Measurements from ENCODE around the gene JMJD8.

Gene JMJD8

DNA sequence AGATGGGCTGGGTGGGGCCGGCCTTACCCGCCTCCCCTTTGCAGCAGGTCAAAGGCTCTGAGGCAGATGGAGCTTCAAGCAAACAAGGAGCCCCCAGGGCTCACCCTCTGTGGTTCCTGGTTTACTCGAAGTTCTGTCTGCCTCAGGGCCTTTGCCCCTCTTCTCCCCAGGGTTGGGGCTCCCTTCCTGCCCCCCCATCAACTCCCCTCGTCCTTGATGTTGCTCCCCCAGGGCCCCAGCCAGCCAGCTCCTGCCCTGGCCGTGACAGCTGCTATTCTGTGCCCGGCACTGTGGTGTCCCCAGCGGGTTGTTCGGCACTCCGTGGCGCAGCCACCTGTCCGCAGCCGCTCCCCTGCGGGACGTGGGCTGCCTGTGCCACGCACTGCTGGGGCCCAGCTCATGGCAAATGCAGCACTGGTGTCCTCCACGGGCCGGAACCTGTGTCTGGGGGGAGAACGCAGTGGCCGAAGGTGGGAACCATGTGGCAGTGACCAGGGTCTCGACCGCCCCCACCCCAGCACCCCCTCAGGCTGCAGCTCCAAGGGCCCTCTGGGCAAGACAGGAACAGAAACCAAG is 26.5 kb upstream of the JMJD8 start:
- DNase-seq (ENCODE audit: extremely low spot score, insufficient read length, low read depth) (no peak), FAIRE-seq (no peak)

DNA sequence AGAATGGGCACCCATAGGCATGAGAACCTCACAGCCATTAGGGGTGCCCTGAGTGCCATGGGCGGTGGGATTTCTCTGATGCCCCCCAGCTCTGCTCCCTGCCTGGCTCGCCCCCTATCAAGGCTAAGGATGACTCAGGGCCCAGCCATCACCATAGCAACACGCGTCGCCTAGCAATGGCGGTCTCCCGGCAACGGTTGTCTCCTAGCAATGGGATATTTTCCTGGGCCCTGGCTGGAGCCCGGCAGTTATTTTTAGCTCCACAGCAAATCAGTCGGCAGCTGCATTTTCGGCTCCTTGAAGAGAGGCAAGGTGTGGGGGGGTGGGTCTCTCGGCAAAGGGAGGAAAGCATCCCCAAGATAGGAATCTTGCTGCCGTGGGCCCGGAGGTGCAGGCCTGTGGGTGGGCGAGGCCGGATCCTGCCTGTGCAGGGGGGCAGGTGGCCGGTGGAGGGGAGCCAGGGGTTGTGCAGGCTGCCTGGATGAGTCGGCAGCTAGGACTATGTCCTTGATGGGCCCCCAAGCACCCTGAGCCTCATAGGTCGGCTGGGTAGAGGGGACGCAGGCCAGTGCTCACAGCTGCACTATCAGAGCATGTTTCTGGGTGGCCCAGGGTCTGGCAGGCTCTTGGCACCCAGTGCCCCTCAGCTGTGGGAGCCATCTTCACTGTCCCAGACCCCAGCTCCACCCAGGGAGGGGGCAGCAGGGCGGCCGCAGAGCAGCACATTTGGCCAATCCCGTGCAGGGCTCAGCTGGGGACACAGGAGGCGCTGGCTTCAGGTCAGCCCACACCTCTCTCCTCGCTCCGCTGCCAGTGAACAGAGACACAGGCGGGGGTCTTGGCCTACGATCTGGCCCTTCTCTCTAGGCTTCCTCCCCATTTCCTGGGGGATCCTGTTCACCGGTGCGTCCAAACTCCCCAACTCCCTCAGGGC is 25.7 kb upstream of the JMJD8 start:
- FAIRE-seq = no peak
- DNase-seq (ENCODE audit: extremely low spot score, insufficient read length, low read depth) = no peak

DNA sequence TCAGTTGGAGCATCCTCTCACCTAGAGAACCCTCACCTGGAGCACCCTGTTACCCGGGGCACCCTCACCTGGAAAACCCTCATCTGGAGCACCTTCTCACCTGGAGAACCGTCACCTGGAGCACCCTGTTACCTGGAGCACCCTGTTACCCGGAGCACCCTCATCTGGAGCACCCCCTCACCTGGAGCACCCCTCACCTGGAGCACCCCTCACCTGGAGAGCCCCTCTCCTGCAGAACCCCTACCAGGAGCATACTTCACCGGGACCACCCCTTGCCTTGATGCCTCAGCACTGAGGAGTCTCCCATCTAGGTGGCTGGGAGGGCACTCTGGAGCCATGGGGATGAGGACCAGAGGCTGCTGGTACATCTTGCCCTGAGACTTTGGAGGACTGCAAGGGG is 24.8 kb upstream of the JMJD8 start:
- DNase-seq (ENCODE audit: extremely low spot score, insufficient read length, low read depth) (no peak), FAIRE-seq (no peak)

DNA sequence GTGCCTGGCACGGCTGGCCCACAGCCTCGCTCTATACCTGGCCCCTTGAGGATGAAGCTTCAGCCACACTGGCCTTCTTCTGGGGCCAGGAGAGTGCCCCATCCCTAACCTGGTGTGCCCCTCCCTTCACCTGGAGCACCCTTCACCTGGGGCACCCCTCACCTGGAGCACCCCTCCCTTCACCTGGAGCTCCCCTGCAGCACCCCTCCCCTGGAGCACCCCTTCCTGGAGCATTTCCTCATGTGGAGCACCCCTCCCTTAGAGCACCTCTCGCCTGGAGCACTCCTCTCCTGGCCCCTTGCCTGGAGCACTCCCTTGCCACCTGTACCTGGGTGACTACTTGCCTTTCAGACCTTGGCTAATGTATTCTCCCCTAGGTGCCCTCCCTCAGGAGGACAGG is 23.9 kb upstream of the JMJD8 start:
- no peak for DNase-seq (ENCODE audit: extremely low spot score, insufficient read length, low read depth)
- no peak for FAIRE-seq

DNA sequence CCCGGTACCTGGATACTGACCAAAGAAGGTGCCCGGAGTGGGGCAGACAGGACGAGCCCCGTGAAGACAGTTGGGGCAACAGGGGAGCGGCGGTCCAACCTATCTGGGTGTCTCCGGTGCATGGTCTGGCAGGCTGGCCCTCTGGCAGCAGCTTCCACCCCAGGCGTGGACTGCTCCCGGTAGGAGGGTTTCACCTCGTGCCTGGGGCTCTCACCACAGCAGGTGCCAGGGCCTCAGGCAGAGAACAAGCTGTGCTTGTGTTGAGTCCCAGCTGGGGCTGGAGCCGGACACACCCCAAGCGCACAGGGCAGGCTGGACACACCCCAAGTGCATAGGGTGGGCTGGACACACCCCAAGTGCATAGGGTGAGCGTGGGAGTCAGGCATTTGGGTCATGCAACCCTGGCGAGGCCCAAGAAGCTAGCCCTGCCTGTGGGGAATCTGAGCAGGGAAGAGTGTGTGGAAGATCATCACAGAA is 23.0 kb upstream of the JMJD8 start:
- DNase-seq (ENCODE audit: extremely low spot score, insufficient read length, low read depth) (no peak), FAIRE-seq (no peak)

DNA sequence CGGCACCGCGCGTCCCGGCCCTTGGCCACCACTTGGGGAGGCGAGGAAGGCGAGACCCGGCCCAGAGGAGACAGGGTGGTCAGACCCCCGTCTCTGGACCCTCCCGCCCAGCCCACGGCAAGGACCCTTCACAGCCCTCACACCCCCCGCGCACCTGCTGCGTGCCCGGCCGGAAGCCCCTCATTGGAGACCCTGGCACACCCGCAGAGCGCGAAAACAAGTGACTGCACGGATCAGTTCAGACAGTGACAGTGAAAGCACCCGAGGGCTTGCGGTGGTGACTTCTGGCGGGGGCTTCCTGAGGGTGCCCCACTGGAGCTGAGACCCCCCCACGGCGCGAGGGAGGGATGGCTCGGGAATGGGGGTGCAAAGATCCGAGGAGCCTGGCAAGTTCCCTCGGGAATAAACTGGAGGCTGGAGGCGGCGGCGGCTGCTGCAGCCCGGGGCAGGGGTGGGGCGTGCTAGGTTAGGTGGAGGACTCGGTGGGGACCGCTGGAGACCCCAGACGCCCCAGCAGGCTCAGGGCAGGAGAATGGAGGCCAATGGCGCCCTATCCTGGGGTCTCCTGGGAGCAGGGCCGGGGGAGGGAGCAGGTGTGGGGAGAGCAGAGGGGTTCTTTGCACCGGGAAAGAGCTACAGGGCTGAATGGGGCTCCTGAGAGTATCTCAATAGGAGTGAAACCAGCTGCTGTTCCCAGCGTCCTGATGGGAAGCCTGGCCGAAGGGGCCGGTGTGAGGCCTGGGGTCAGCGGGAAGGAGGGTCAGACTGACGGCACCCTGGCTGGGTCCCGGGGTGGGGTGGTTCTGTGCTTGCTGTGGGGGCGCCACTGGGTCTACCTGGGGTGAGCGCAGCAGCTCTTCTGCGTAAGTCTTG is 22.3 kb upstream of the JMJD8 start:
- no peak for DNase-seq (ENCODE audit: extremely low spot score, insufficient read length, low read depth)
- no peak for FAIRE-seq

DNA sequence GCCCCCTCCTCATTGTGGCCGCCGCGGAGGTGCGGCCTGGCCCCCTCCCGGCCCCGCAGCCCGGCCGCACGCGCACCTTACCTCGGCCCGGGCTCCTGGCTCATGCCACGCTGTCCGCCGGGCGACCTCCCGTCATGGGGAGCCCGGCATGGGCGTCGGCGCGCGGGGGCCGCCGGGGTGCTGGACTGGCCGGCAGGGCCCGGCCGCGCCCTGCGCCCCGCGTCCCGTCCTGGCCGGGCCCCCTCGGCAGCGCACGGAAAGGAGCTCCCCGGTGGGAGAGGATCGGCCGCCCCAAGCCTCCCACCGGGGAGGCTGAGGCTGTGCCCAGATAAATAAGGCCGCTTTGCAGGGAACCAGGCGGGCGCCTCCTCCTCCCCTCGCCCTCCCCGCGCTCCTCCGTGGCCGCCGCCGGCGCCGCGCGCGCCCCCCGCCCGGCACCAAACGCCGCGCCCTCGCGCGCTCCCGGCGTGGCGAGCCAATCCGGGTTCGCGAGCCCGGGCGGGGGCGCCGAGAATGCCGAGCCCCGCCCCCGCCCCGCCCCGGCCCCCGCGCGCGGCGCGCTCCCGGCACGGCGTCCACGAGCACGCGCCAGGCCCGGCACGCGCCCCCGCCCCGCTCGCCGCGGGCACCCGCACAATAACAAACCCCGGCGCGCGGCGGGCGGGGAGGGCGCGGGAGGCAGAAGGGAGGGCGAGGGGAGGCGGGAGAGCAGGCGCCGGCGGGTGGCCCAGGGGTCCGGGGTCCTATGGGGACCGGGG is 21.5 kb upstream of the JMJD8 start, which contains the start of gene FBXL16:
TSS of gene FBXL16 (minus strand) at position 371 of the 758 bp plus-strand sequence. CDS start 8,396 bp downstream, outside the sequence.
- FAIRE-seq = no peak
- DNase-seq (ENCODE audit: extremely low spot score, insufficient read length, low read depth) = no peak

DNA sequence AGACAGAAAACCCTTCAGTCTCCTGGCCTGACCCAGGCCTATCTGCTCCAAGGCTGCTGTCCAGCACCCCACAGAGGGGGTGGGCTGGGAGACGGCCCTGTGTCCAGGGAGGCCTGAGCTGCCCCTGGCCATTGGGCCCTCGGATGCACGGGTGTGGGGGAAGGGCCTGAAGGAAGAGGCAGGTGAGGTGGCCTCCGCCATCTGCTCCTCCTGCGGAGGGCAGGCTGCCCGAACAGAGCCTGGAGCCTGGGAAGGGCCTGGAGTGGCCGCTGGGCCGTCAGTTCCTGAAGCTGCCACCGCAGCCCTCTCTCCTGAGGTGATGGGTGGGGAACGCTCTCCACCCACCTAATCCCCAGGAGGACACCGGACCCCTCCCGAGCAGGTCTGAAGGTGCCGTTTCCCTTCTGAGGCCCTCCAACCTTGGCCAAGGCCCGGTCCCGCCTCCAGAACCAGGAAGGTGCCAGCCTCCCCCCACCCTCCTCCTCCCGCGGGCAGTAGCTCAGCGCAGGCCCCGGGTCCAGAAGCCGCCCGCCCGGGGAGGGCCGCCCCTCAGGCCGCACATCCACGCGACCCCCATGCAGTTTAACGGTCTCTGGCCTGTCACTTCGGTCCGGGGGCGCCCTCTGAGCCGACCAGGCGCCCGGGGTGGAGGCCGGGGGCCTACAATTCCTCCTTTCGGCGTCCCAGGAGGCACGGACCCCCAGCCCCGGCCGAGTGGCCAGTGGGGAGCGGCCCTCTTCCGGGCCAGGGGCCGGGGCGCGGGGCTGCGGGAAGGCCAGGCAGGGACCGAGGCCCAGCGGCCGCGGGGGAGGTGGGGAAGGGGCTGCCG is 20.6 kb upstream of the JMJD8 start:
- DNase-seq (ENCODE audit: extremely low spot score, insufficient read length, low read depth) (no peak), FAIRE-seq (no peak)

DNA sequence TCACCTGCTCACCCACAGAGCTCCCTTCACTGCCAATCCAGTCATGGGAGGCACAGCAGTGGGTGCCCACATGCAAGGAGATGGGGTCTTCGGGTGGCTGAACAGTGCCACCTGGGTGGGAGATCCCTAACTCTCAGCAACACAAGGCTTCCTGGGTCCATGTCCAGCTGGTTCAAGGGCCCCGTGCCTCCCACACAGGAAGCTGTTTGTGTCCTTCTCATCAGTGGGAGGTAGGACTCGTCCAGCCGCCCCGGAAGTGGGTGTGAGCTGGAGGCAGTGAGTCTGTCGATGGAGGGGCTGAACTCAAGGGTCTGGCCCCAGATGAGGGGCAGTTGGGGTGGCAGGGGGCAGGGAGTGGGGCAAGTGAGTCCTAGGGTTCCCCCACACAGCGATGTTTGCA is 19.9 kb upstream of the JMJD8 start:
- no peak for DNase-seq (ENCODE audit: extremely low spot score, insufficient read length, low read depth)
- no peak for FAIRE-seq

DNA sequence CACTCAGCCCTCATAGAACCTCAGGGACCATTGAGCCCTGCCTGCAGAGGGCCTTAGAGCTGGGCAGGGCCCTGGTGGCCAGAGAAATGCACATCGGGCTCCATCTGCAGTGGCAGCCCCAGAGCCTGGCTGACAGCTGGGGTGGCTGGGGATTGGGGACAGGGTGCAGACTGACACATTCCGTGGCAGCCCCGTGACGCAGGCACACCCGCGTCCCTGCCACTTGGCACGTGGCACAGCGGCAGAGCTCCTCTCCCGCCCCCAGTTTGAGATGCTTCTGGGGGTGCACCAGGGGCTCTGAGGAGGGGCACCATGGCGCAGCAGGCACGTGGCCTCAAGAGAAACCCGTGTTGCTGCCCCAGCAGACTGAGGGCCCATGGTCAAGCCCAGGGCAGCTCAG is 19.3 kb upstream of the JMJD8 start:
- no peak for FAIRE-seq

DNA sequence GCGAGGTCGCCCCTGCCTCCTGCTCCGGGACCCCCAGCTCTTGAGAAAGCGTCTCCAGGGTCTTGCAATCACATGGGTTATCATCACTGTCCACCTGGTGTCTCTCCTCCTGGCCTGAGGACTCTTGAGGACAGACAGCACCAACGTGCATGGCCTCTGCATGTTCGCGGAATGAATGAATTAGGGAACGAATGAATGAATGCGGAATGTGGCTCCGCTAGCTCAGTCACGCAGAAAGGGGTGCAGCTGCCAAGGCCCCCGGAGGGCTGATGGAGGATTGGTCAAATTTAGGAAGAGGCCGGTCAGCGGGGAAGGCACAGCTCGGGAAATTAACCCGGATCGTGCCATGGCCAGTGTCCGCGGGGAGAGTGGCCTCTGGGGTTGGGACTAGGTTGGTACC is 18.2 kb upstream of the JMJD8 start:
- no peak for FAIRE-seq
- DNase-seq (ENCODE audit: extremely low spot score, insufficient read length, low read depth) = no peak

More for the DNA sequence above, 19.3 kb upstream of the JMJD8 start:
- DNase-seq (ENCODE audit: extremely low spot score, insufficient read length, low read depth) = no peak

DNA sequence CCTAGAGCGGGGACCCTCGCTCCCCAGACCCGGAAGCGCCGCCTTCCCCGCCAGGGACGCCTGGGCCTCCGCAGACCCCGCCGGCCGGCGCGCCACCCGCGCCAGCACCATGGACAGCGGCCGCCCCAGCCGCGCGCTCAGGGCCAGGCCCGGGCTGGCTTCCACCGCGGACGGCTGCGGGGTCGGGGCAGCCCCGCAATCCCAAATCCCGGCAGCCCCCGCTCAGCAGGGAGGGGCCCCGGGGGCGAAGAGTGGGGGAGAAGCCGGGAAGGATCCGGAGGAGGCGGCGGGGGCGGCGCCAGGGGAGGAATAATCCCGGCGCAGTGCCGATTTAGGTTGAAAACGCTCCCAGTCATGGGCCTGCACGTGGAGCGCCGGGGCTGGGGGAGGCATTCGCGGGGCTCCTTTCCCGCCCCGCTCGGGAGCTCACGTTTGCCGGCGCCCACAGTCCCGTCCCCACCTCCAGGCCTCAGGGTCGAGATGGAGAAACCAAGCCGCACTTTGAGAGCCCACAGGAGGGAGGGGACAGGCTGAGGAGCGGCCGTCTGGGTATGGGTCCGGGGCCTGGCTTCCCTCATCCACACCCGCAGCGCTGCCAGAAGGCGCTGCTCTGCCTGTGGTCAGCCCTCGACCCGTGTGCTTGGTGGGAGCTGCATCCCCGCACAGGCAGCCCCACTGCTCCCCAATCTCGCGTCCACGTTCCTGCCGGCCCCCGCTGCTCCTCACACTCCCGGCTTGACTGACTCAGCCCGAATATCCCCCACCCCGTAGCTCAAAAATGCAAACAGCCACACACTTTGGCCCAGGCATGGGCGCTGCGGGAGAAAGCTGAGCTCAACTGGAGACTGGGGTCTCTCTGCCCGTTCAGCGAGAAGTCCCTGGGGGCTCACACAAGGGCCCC is 16.8 kb upstream of the JMJD8 start:
- no peak for DNase-seq (ENCODE audit: extremely low spot score, insufficient read length, low read depth)
- no peak for FAIRE-seq

DNA sequence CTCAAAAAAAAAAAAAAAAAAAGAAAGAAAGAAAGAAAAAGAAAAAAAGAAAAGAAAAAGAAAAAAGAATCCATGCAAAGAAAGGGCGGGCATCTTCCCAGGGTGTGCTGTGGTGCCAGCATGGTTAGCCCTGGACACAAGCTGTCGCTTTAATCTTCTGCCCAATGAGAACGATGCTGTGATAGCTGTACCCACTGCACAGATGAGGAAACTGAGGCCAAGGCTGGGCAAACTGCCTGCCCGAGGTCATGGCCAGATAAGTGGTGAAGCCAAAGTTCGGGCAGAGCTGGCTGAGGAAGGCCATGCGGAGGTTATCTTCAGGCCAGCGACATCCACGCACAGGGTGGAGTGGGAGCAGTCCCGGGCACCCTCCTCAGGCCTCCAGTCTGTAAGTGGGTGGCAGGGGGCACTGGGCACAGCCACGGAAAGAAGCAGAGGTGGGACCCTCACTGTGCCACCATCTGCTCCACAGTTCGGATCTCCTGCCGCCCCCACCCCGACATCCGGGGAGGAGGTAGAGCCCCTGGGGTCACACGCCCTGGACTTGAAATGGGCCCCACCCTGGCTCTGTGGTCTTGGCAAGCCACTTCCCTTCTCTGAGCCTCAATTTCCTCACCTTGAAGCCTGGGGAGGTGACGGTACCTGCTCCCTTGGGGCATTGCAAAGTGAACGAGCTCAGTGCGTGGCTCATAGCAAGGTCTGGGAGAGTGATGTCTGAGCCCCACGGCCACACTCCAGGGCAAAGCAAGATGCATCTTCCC is 15.0 kb upstream of the JMJD8 start:
- FAIRE-seq = no peak
- no peak for DNase-seq (ENCODE audit: extremely low spot score, insufficient read length, low read depth)

DNA sequence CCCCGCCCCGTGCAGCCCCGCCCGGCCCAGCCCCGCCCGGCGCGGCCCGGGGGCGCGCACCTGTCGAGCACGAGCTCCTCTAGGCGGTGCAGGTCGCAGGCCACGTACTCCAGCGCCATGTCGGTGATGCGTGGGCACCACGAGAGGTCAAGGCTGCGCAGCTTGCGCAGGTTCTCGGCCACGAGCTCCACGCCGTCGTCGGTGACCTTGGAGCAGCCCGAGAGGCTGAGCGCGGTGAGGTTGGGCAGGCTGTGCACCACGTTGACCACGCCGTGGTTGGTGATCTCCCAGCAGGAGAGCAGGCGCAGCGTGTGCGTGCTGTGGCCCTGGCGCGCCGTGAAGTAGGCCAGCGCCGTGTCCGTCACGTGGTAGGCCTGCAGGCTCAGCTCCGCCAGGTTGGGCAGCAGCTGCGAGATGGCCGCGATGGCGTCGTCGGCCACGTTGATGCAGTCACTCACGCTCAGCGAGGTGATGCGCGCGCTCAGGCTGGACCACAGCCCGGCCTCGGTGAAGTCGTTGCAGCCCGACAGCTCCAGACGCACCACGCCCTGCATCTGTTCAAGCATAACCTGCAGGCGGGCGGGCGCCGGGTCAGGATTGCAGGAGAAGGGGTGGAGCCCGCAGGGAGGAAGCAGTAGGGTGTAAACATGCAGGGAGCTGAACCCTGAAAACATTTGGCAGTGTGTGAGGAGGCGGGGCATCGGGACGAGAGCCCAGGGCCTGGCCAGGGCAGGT is 11.4 kb upstream of the JMJD8 start:
- FAIRE-seq (no peak), DNase-seq (ENCODE audit: extremely low spot score, insufficient read length, low read depth) (no peak)

DNA sequence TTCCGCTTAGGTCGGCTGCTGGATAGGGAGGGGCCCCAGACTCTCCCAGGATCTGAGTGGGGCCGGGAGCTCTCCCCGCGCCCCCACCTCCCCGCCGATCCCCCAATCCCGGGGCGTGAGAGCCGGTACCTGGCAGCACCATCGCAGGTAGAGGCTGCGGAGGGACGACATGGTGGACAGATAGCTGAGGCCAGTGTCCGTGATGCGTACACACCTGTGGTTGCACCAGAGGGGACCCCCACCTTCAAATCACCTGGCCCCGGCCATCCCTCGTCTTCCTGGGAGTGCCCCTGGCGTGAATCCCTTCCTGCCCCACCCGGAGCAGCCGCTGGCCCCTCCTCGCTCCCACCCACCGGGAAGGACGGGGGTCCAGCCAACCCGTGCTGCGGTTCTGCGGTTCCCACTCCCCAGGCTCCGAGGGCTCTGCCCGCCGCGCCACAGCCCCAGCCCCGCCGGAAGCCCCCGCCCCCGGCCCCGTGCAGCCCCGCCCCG is 10.8 kb upstream of the JMJD8 start:
- no peak for DNase-seq (ENCODE audit: extremely low spot score, insufficient read length, low read depth)
- no peak for FAIRE-seq

DNA sequence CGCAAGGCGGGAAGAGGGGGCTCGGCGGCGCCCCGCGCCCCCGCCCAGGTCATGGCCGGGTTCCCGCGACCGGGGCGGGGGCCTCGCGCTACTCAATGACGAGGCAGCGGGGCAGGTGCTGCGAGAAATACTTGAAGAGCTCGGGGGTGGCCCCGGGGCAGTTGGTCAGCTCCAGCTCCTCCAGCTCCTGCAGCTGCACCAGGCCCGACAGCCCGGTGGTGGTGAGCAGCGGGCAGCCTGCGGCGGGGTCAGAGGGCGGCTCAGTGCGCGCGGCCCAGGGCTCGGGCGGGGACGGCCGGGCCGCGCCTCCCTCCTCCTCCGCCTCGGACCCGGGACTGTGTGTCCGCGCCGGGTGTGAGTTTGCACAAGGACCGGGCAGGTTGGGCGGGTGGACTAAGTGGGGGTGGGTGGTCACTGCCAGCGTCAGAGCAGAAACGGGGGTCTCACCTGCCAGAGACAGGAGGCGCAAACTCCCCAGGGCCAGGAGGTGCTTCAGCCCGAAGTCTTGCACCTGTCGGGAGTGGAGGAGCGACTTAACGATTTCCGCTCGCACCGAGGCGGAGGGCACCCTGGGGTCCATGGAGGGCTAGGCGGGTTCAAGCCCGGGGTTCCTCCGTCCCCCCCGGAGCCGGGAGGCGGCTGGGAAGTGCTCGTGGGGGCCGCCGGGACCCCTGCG is 10.2 kb upstream of the JMJD8 start:
- FAIRE-seq = no peak
- DNase-seq (ENCODE audit: extremely low spot score, insufficient read length, low read depth) = no peak

Data from GM18507 (cell line).